Lower leg skin (tissue), 4 donors: ENCODE results near the gene ALPL. TPM values are rescaled to one million over a fixed set of nuclear protein-coding genes. Genes with fewer than 3 reads are reported as not detected.
A peak's percentile ranks its signal among the peaks of the same experiment; 100 is the strongest.

Source experiments
- DNase-seq, 2 donors: peaks; one replicate each; pipeline ENCODE4 v3.0.0-alpha.2; 2019; ENCODE audit warnings: low spot score in 2 of 2
- H3K4me3 ChIP-seq: fragments of 200-600 bp; sonication (generic); 2 replicates; pipeline ENCODE4 v1.5.1; 2017; ENCODE audit warnings: mild to moderate bottlenecking, low read depth; ENCODE audit not compliant: poor library complexity, severe bottlenecking
- CTCF ChIP-seq, 3 donors: fragments of 450-650 bp; IDR thresholded peaks; one replicate each; pipeline ENCODE4 v1.5.1; 2016; ENCODE audit warnings: antibody characterized with exemption in 3 of 3, mild to moderate bottlenecking in 3 of 3, moderate library complexity in 2 of 3
- POLR2A ChIP-seq, 2 donors: fragments of 450-650 bp; IDR thresholded peaks; one replicate each; pipeline ENCODE4 v1.6.1; 2016 to 2017; ENCODE audit warnings: antibody characterized with exemption in 2 of 2, mild to moderate bottlenecking in 1 of 2, moderate library complexity in 1 of 2
- WGBS, 2 donors: methylation state at CpG; one replicate each; pipeline ENCODE4 v1.1.5; 2018; 5-methylcytosine and 5-hydroxymethylcytosine counted together
- intact Hi-C: fragments of 100-400 bp; cut with DNase I; formaldehyde crosslinking; loops from one replicate; pipeline ENCODE4 v1.15.0; 2023; ENCODE audit warnings: low total_unique reads
- total RNA-seq, 4 donors: library from RNA; depleted of rRNA; stranded (reverse); fragments of >200 nt; gene quantifications; one replicate each; pipeline ENCODE4 v1.1.0, GENCODE V29; 2016

ALPL gene
- total RNA-seq, 4 donors from 2014 or later = 1.3 to 7.7 (median 2.2) TPM

GRCh38 chr1:21577324-21577723 lies 68.1 kb downstream of the ALPL start:
- intact Hi-C loops = no loop called here

GRCh38 chr1:21577933-21578332 lies 68.7 kb downstream of the ALPL start:
- no peak for DNase-seq
- TF ChIP-seq POLR2A (IDR thresholded peaks at IDR 0.05) (no peak), CTCF (IDR thresholded peaks at IDR 0.05) (no peak)
- no peak overlapping the region for H3K4me3 ChIP-seq
- 84 to 88% methylated on average over 9 of the region's 9 CpGs for WGBS, 2 donors
- intact Hi-C loops = no loop called here

More at GRCh38 chr1:21577324-21577723, 68.1 kb downstream of the ALPL start:
- WGBS, 2 donors = 86 to 92% methylated on average over 14 to 17 of the region's 26 CpGs
- TF ChIP-seq POLR2A (IDR thresholded peaks at IDR 0.05) (no peak), CTCF (IDR thresholded peaks at IDR 0.05) (no peak)
- no peak overlapping the region for H3K4me3 ChIP-seq
- DNase-seq = no peak

- TF ChIP-seq POLR2A (IDR thresholded peaks at IDR 0.05) (no peak), CTCF (IDR thresholded peaks at IDR 0.05) (no peak)
- no peak overlapping the region for H3K4me3 ChIP-seq
- DNase-seq = no peak
- intact Hi-C loops = no loop called here
- WGBS, 2 donors = 59 to 60% methylated on average over 3 of the region's 3 CpGs
Measured at GRCh38 chr1:21579791-21580190, 70.6 kb downstream of the ALPL start.

- WGBS, 2 donors = 69 to 80% methylated on average over 10 of the region's 10 CpGs
- intact Hi-C loops = no loop called here
- TF ChIP-seq POLR2A (IDR thresholded peaks at IDR 0.05) = no peak
- no peak for DNase-seq
- H3K4me3 ChIP-seq = no peak overlapping the region
Measured at GRCh38 chr1:21584096-21584495, 74.9 kb downstream of the ALPL start.

- no peak overlapping the region for H3K4me3 ChIP-seq
- WGBS, 2 donors = 81 to 82% methylated on average over 9 of the region's 9 CpGs
Measured at GRCh38 chr1:21585037-21585436, 75.8 kb downstream of the ALPL start.

GRCh38 chr1:21586222-21586621 lies 77.0 kb downstream of the ALPL start:
- WGBS, 2 donors = 48 to 57% methylated on average over 10 to 11 of the region's 12 CpGs
- intact Hi-C loops = no loop called here
- DNase-seq = no peak
- H3K4me3 ChIP-seq = no peak overlapping the region
- TF ChIP-seq POLR2A (IDR thresholded peaks at IDR 0.05) (no peak), CTCF (IDR thresholded peaks at IDR 0.05) (no peak)

More at GRCh38 chr1:21585037-21585436, 75.8 kb downstream of the ALPL start:
- DNase-seq = no peak
- TF ChIP-seq POLR2A (IDR thresholded peaks at IDR 0.05) (no peak), CTCF (IDR thresholded peaks at IDR 0.05) (peak in 1 of 3 donors; percentile 16)
- intact Hi-C loops = no loop called here
